ENCODE measurements around the gene FAM221B.
A peak's percentile ranks its signal among the peaks of the same experiment; 100 is the strongest.

Gene FAM221B

GRCh38 chr9:35828716-35829083, at the start of gene FAM221B:
FAM221B (minus strand) TSS chr9:35828732; CDS start chr9:35826161, 2,571 bp downstream.
- H3K27me3 ChIP-seq (ENCODE audit: low read depth, low read length), result no peaks in the 10 kb centered on the region
- peak within 1 kb of the TSS; percentile 57 for H3K27ac ChIP-seq (ENCODE audit: low read length)
- no peaks in the 10 kb centered on the region for H3K9me3 ChIP-seq (ENCODE audit: control insufficient read depth in 1 of 2, low read length in 2 of 2)
- no peaks in the 10 kb centered on the region for H3K36me3 ChIP-seq (ENCODE audit: control insufficient read depth in 1 of 2, insufficient read depth in 2 of 2, low read length in 2 of 2)
- peak within 1 kb of the TSS; percentile 73 to 79 for H3K4me3 ChIP-seq (ENCODE audit: low read depth in 1 of 2, low read length in 2 of 2)
- H3K4me1 ChIP-seq (ENCODE audit: control insufficient read depth in 1 of 2, insufficient read depth in 2 of 2, low read length in 2 of 2), result peaks cover 16 to 30% of the 10 kb centered on the region in 2 donors

GRCh38 chr9:35872505-35872904, 44.0 kb upstream of the FAM221B start:
- Histone ChIP-seq H3K36me3 (ENCODE audit: control insufficient read depth in 1 of 2, insufficient read depth in 2 of 2, low read length in 2 of 2) (no peaks in the 10 kb centered on the region), H3K4me1 (ENCODE audit: control insufficient read depth in 1 of 2, insufficient read depth in 2 of 2, low read length in 2 of 2) (no peaks in the 10 kb centered on the region), H3K4me3 (ENCODE audit: low read depth in 1 of 2, low read length in 2 of 2) (no peak overlapping the region), H3K9me3 (ENCODE audit: control insufficient read depth in 1 of 2, low read length in 2 of 2) (peaks cover 0 to 6% of the 10 kb centered on the region in 2 donors), H3K27me3 (ENCODE audit: low read depth, low read length) (no peaks in the 10 kb centered on the region), H3K27ac (ENCODE audit: low read length) (no peak overlapping the region)

GRCh38 chr9:35871545-35871944, 43.0 kb upstream of the FAM221B start:
- H3K27me3 ChIP-seq (ENCODE audit: low read depth, low read length), result no peaks in the 10 kb centered on the region
- no peaks in the 10 kb centered on the region for H3K4me1 ChIP-seq (ENCODE audit: control insufficient read depth in 1 of 2, insufficient read depth in 2 of 2, low read length in 2 of 2)
- H3K36me3 ChIP-seq (ENCODE audit: control insufficient read depth in 1 of 2, insufficient read depth in 2 of 2, low read length in 2 of 2), result no peaks in the 10 kb centered on the region
- no peak overlapping the region for H3K4me3 ChIP-seq (ENCODE audit: low read depth in 1 of 2, low read length in 2 of 2)
- H3K9me3 ChIP-seq (ENCODE audit: control insufficient read depth in 1 of 2, low read length in 2 of 2), result no peaks in the 10 kb centered on the region
- no peak overlapping the region for H3K27ac ChIP-seq (ENCODE audit: low read length)

- no peaks in the 10 kb centered on the region for H3K36me3 ChIP-seq (ENCODE audit: control insufficient read depth in 1 of 2, insufficient read depth in 2 of 2, low read length in 2 of 2)
- no peaks in the 10 kb centered on the region for H3K27me3 ChIP-seq (ENCODE audit: low read depth, low read length)
- H3K9me3 ChIP-seq (ENCODE audit: control insufficient read depth in 1 of 2, low read length in 2 of 2), result no peaks in the 10 kb centered on the region
- no peak within 1 kb of the TSS for H3K4me3 ChIP-seq (ENCODE audit: low read depth in 1 of 2, low read length in 2 of 2)
- no peak within 1 kb of the TSS for H3K27ac ChIP-seq (ENCODE audit: low read length)
- H3K4me1 ChIP-seq (ENCODE audit: control insufficient read depth in 1 of 2, insufficient read depth in 2 of 2, low read length in 2 of 2), result no peaks in the 10 kb centered on the region
These were observed 41.9 kb upstream of the FAM221B start, which contains the start of gene OR13J1 for GRCh38 chr9:35870351-35870923. OR13J1 (minus strand) TSS chr9:35870401; CDS start chr9:35870401, 0 bp downstream.

GRCh38 chr9:35869621-35870216, 41.2 kb upstream of the FAM221B start:
- Histone ChIP-seq H3K4me1 (ENCODE audit: control insufficient read depth in 1 of 2, insufficient read depth in 2 of 2, low read length in 2 of 2) (no peaks in the 10 kb centered on the region), H3K9me3 (ENCODE audit: control insufficient read depth in 1 of 2, low read length in 2 of 2) (no peaks in the 10 kb centered on the region), H3K4me3 (ENCODE audit: low read depth in 1 of 2, low read length in 2 of 2) (no peak overlapping the region), H3K27me3 (ENCODE audit: low read depth, low read length) (no peaks in the 10 kb centered on the region), H3K27ac (ENCODE audit: low read length) (no peak overlapping the region), H3K36me3 (ENCODE audit: control insufficient read depth in 1 of 2, insufficient read depth in 2 of 2, low read length in 2 of 2) (no peaks in the 10 kb centered on the region)

- Histone ChIP-seq H3K4me1 (ENCODE audit: control insufficient read depth in 1 of 2, insufficient read depth in 2 of 2, low read length in 2 of 2) (no peaks in the 10 kb centered on the region), H3K4me3 (ENCODE audit: low read depth in 1 of 2, low read length in 2 of 2) (no peak overlapping the region), H3K36me3 (ENCODE audit: control insufficient read depth in 1 of 2, insufficient read depth in 2 of 2, low read length in 2 of 2) (no peaks in the 10 kb centered on the region), H3K9me3 (ENCODE audit: control insufficient read depth in 1 of 2, low read length in 2 of 2) (no peaks in the 10 kb centered on the region), H3K27ac (ENCODE audit: low read length) (no peak overlapping the region), H3K27me3 (ENCODE audit: low read depth, low read length) (no peaks in the 10 kb centered on the region)
These were observed 40.4 kb upstream of the FAM221B start for GRCh38 chr9:35868933-35869332.

GRCh38 chr9:35867538-35867937, 39.0 kb upstream of the FAM221B start:
- Histone ChIP-seq H3K36me3 (ENCODE audit: control insufficient read depth in 1 of 2, insufficient read depth in 2 of 2, low read length in 2 of 2) (no peaks in the 10 kb centered on the region), H3K27me3 (ENCODE audit: low read depth, low read length) (no peaks in the 10 kb centered on the region), H3K27ac (ENCODE audit: low read length) (no peak overlapping the region), H3K9me3 (ENCODE audit: control insufficient read depth in 1 of 2, low read length in 2 of 2) (no peaks in the 10 kb centered on the region), H3K4me3 (ENCODE audit: low read depth in 1 of 2, low read length in 2 of 2) (no peak overlapping the region), H3K4me1 (ENCODE audit: control insufficient read depth in 1 of 2, insufficient read depth in 2 of 2, low read length in 2 of 2) (no peaks in the 10 kb centered on the region)

- Histone ChIP-seq H3K4me1 (ENCODE audit: control insufficient read depth in 1 of 2, insufficient read depth in 2 of 2, low read length in 2 of 2) (no peaks in the 10 kb centered on the region), H3K27me3 (ENCODE audit: low read depth, low read length) (no peaks in the 10 kb centered on the region), H3K27ac (ENCODE audit: low read length) (no peak overlapping the region), H3K4me3 (ENCODE audit: low read depth in 1 of 2, low read length in 2 of 2) (no peak overlapping the region), H3K9me3 (ENCODE audit: control insufficient read depth in 1 of 2, low read length in 2 of 2) (no peaks in the 10 kb centered on the region), H3K36me3 (ENCODE audit: control insufficient read depth in 1 of 2, insufficient read depth in 2 of 2, low read length in 2 of 2) (no peaks in the 10 kb centered on the region)
These were observed 36.2 kb upstream of the FAM221B start for GRCh38 chr9:35864695-35865255.

GRCh38 chr9:35863583-35863982, 35.1 kb upstream of the FAM221B start:
- H3K4me1 ChIP-seq (ENCODE audit: control insufficient read depth in 1 of 2, insufficient read depth in 2 of 2, low read length in 2 of 2), result no peaks in the 10 kb centered on the region
- H3K27ac ChIP-seq (ENCODE audit: low read length), result no peak overlapping the region
- no peaks in the 10 kb centered on the region for H3K9me3 ChIP-seq (ENCODE audit: control insufficient read depth in 1 of 2, low read length in 2 of 2)
- H3K27me3 ChIP-seq (ENCODE audit: low read depth, low read length), result no peaks in the 10 kb centered on the region
- H3K36me3 ChIP-seq (ENCODE audit: control insufficient read depth in 1 of 2, insufficient read depth in 2 of 2, low read length in 2 of 2), result no peaks in the 10 kb centered on the region
- no peak overlapping the region for H3K4me3 ChIP-seq (ENCODE audit: low read depth in 1 of 2, low read length in 2 of 2)

GRCh38 chr9:35862328-35862727, 33.8 kb upstream of the FAM221B start:
- H3K4me1 ChIP-seq (ENCODE audit: control insufficient read depth in 1 of 2, insufficient read depth in 2 of 2, low read length in 2 of 2), result no peaks in the 10 kb centered on the region
- H3K9me3 ChIP-seq (ENCODE audit: control insufficient read depth in 1 of 2, low read length in 2 of 2), result no peaks in the 10 kb centered on the region
- no peaks in the 10 kb centered on the region for H3K36me3 ChIP-seq (ENCODE audit: control insufficient read depth in 1 of 2, insufficient read depth in 2 of 2, low read length in 2 of 2)
- no peak overlapping the region for H3K4me3 ChIP-seq (ENCODE audit: low read depth in 1 of 2, low read length in 2 of 2)
- H3K27me3 ChIP-seq (ENCODE audit: low read depth, low read length), result no peaks in the 10 kb centered on the region
- H3K27ac ChIP-seq (ENCODE audit: low read length), result no peak overlapping the region

- Histone ChIP-seq H3K9me3 (ENCODE audit: control insufficient read depth in 1 of 2, low read length in 2 of 2) (no peaks in the 10 kb centered on the region), H3K4me3 (ENCODE audit: low read depth in 1 of 2, low read length in 2 of 2) (no peak overlapping the region), H3K27ac (ENCODE audit: low read length) (no peak overlapping the region), H3K27me3 (ENCODE audit: low read depth, low read length) (no peaks in the 10 kb centered on the region), H3K4me1 (ENCODE audit: control insufficient read depth in 1 of 2, insufficient read depth in 2 of 2, low read length in 2 of 2) (no peaks in the 10 kb centered on the region), H3K36me3 (ENCODE audit: control insufficient read depth in 1 of 2, insufficient read depth in 2 of 2, low read length in 2 of 2) (no peaks in the 10 kb centered on the region)
These were observed 32.8 kb upstream of the FAM221B start for GRCh38 chr9:35861161-35861897.

All from muscle layer of duodenum (tissue), 2 donors.